Mucosa of descending colon (tissue), 3 donors: ENCODE data around the gene DOCK2. TPM values are rescaled to one million over a fixed set of nuclear protein-coding genes. Genes with fewer than 3 reads are reported as not detected.

Experiments
- ATAC-seq: fragments of 200-7000 bp; cut with Tn5 transposase; one replicate; pipeline ENCODE4 v1.9.1; 2020; ENCODE audit warnings: mild to moderate bottlenecking, moderate library complexity
- DNase-seq, 3 donors: peaks; one replicate each; pipeline ENCODE4 v3.0.0-alpha.2; 2020
- H3K36me3 ChIP-seq: fragments of 200-600 bp; one replicate; pipeline ENCODE4 v1.8.0; 2021; ENCODE audit warnings: low read depth, mild to moderate bottlenecking
- H3K4me1 ChIP-seq: fragments of 200-600 bp; one replicate; pipeline ENCODE4 v1.8.0; 2021; ENCODE audit warnings: low read depth, mild to moderate bottlenecking
- H3K4me3 ChIP-seq: fragments of 200-600 bp; one replicate; pipeline ENCODE4 v1.8.0; 2021; ENCODE audit warnings: mild to moderate bottlenecking
- H3K9me3 ChIP-seq: fragments of 200-600 bp; one replicate; pipeline ENCODE4 v1.8.0; 2021; ENCODE audit warnings: mild to moderate bottlenecking
- intact Hi-C, 2 donors: fragments of 100-400 bp; cut with DNase I in 1 of 2; cut with micrococcal nuclease in 1 of 2; formaldehyde crosslinking; loops; one replicate each; pipeline versions ENCODE4 v1.11.0 to v1.11.1; 2022; cut with DNase I, micrococcal nuclease
- total RNA-seq, 3 donors: library from RNA; stranded (reverse); fragmentation: NEBNext Ultra II Directional in 2 of 3; extraction: Animal tissue kit (Norgen Biotek cat#: 25700) in 2 of 3; gene quantifications; one replicate each; pipeline versions ENCODE4 v1.2.1 to v1.2.4, GENCODE V29; 2021 to 2023
- TF ChIP-seq, protein P1 (sequence below): fragments of 200-600 bp; IDR thresholded peaks from one replicate; pipeline ENCODE4 v1.8.0; 2022; ENCODE audit warnings: antibody characterized with exemption, mild to moderate bottlenecking
- donor health status: DM: no; HTN: no; CAD: no; lungs with moderate emphysema.
- donor health status: DM: no; HTN: no; CAD: no.
- donor health status: DM: no; HTN: yes; CAD: no.

The DOCK2 gene
- total RNA-seq, 3 donors from 2014 or later: 7.2 to 20.1 (median 18.1) TPM

DNA sequence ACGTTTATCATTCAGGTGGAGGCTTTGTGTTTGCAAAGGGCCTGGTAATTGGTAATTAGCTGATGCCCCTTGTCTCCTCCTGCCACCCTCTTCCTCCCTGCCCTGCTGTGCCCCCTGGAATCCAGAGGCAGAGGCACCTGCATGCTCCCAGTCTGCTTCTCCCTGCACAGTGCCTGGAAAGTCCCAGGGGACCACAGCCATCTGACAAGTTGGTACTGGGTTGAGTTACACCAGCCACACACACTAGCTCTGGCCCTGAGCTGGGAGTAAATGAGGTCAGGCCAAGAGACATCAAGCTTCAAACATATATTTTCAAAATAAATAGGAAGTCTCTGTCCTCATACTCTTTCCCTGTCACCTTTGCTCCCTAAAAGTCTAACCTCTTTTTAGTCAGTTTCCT lies 286.9 kb downstream of the DOCK2 start:
- intact Hi-C loops: no loop called here
- no peaks in the 10 kb centered on the region for H3K9me3 ChIP-seq
- no peaks in the 10 kb centered on the region for H3K4me1 ChIP-seq
- DNase-seq (no peak), ATAC-seq (no peak)
- TF ChIP-seq, protein P1, sequence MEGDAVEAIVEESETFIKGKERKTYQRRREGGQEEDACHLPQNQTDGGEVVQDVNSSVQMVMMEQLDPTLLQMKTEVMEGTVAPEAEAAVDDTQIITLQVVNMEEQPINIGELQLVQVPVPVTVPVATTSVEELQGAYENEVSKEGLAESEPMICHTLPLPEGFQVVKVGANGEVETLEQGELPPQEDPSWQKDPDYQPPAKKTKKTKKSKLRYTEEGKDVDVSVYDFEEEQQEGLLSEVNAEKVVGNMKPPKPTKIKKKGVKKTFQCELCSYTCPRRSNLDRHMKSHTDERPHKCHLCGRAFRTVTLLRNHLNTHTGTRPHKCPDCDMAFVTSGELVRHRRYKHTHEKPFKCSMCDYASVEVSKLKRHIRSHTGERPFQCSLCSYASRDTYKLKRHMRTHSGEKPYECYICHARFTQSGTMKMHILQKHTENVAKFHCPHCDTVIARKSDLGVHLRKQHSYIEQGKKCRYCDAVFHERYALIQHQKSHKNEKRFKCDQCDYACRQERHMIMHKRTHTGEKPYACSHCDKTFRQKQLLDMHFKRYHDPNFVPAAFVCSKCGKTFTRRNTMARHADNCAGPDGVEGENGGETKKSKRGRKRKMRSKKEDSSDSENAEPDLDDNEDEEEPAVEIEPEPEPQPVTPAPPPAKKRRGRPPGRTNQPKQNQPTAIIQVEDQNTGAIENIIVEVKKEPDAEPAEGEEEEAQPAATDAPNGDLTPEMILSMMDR: no peak
- no peaks in the 10 kb centered on the region for H3K36me3 ChIP-seq
- H3K4me3 ChIP-seq: no peak overlapping the region

DNA sequence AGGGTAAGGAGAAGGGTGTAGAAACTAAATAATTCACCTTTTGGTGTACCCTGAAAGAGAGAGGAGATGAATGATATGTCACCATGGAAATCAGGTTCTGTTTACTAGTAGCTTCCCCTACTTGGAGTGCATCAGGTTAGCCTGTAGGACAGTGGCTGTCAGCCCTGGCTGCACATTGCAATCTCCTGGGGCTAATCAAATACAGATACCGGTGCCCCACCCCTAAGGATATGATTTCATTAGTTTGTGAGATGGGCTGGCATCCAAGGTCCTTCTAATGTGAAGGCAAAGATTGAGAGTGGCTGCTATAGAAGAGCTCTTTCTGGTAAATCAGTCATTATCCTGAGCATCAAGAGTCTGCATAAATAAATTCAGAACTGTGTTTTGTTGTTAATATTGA lies 296.1 kb downstream of the DOCK2 start:
- no peaks in the 10 kb centered on the region for H3K4me1 ChIP-seq
- no peak overlapping the region for H3K4me3 ChIP-seq
- no peak for DNase-seq
- no peak for ATAC-seq
- intact Hi-C loops: no loop called here
- TF ChIP-seq, protein P1: no peak
- H3K36me3 ChIP-seq: no peaks in the 10 kb centered on the region
- no peaks in the 10 kb centered on the region for H3K9me3 ChIP-seq

DNA sequence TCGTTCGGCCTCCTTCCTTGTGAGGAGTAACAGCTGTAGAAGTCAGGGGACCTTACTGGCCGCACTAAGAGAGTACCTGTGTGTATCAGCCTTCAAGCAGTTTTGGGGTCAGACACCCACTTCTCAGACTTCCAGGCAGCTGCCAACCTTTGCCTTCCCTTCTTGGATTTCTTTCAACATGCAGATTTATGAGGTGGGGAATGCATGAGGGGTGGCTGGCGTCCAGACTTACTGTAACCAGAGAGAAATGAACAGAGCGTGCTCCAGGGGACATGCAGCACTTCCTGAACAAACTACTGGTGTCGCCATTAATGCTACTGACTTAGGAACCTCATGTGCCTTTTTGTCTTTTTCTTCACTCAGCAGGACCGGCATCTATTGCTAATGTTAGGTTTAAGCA lies 296.5 kb downstream of the DOCK2 start:
- ATAC-seq (no peak), DNase-seq (no peak)
- Histone ChIP-seq H3K36me3 (no peaks in the 10 kb centered on the region), H3K9me3 (no peaks in the 10 kb centered on the region), H3K4me1 (no peaks in the 10 kb centered on the region), H3K4me3 (no peak overlapping the region)
- TF ChIP-seq, protein P1: no peak
- intact Hi-C loops: no loop called here

DNA sequence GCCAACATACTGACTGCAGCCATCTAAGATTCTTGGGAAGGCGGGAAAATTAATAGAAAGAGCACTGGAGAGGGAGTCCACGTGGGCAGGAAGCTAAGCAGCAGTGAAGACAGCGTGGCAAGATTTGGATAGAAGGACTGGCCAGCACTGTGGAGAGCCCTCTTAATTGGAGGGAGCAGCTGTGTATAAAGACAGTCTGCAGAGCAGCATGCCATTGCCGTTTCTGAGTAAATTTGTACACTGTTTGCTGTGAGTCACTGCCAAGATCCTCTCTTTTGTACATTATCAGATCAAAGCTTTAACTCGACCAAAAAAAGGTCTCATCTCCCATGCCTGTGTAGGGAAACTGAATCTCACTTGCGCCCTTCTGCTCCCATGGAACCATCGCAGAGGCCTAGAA lies 297.9 kb downstream of the DOCK2 start:
- intact Hi-C loops: no loop called here

DNA sequence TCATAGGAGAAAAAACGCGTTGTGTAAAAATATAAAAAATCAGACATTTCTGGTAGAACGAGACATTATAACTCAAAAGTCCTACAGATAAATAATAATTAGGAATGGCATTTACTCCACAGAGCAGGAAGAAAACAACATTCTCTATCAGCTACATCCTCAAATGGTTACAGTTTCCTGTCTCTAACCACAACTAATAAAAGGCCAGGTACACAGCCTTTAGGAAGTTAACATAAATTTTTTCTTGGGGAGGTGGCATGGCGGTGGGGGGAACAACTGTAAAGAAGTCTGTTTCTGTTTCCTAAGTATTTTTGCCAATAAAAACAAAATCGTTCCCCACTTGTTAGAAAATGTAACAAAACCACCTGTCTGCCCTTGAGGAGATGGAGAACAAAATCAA lies 298.7 kb downstream of the DOCK2 start:
- intact Hi-C loops: no loop called here
- TF ChIP-seq, protein P1: no peak
- DNase-seq (no peak), ATAC-seq (no peak)
- H3K9me3 ChIP-seq: no peaks in the 10 kb centered on the region
- H3K4me3 ChIP-seq: no peak overlapping the region
- H3K4me1 ChIP-seq: no peaks in the 10 kb centered on the region
- no peaks in the 10 kb centered on the region for H3K36me3 ChIP-seq

More for the DNA sequence above, 297.9 kb downstream of the DOCK2 start:
- TF ChIP-seq, protein P1: no peak
- no peak for DNase-seq
- ATAC-seq: no peak
- no peaks in the 10 kb centered on the region for H3K36me3 ChIP-seq
- H3K4me3 ChIP-seq: no peak overlapping the region
- H3K4me1 ChIP-seq: no peaks in the 10 kb centered on the region
- H3K9me3 ChIP-seq: no peaks in the 10 kb centered on the region

DNA sequence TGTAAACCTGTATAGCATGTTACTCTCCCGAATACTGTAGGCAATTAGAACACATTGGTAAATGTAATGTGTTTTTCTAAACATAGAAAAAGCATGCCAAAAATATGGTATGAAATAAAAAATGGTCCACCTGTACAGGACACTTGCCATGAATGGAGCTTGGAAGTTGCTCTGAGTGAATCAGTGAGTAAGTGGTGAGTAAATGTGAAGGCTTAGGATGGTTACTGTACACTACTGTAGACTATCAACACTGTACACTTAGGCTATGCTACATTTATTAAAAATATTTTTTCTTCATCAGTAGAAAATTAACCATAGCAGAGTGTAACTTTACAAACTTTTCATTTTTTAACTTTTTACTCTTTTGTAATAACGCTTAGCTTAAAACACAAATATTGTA lies 301.4 kb downstream of the DOCK2 start:
- DNase-seq (no peak), ATAC-seq (no peak)
- intact Hi-C loops: no loop called here
- no peaks in the 10 kb centered on the region for H3K36me3 ChIP-seq
- TF ChIP-seq, protein P1: no peak
- H3K4me1 ChIP-seq: no peaks in the 10 kb centered on the region
- no peak overlapping the region for H3K4me3 ChIP-seq
- H3K9me3 ChIP-seq: no peaks in the 10 kb centered on the region
